Loucy (cell line): ENCODE measurements around the gene PARVA.

ENCODE experiments used
- CTCF ChIP-seq: fragments of 200-600 bp; sonication (generic); conservative IDR thresholded peaks from 2 replicates; pipeline ENCODE4 v1.5.1; 2014; ENCODE audit warnings: mild to moderate bottlenecking, antibody characterized with exemption, low read length
- EZH2phosphoT487 ChIP-seq: fragments of 200-600 bp; IDR thresholded peaks from 2 replicates; pipeline ENCODE4 v1.6.1; 2018; ENCODE audit warnings: antibody characterized with exemption, mild to moderate bottlenecking, moderate library complexity, borderline replicate concordance

GRCh38 chr11:12416552-12416951 lies 39.2 kb downstream of the PARVA start:
- TF ChIP-seq CTCF = no peak
- no peak for TF ChIP-seq EZH2phosphoT487
